HG02798 (cell line): ENCODE measurements around the gene PNPLA5.
"Not testable (repeated sequence)": the region's sequence is repeated elsewhere in the genome, so short reads cannot be mapped to it uniquely, and the experiment has no call there.

Source experiments
- ATAC-seq: cut with Tn5 transposase; IDR thresholded peaks from one replicate; pipeline ENCODE4 v1.9.1; 2021; ENCODE audit warnings: mild to moderate bottlenecking; ENCODE audit not compliant: unreplicated experiment, poor library complexity

Gene PNPLA5

DNA sequence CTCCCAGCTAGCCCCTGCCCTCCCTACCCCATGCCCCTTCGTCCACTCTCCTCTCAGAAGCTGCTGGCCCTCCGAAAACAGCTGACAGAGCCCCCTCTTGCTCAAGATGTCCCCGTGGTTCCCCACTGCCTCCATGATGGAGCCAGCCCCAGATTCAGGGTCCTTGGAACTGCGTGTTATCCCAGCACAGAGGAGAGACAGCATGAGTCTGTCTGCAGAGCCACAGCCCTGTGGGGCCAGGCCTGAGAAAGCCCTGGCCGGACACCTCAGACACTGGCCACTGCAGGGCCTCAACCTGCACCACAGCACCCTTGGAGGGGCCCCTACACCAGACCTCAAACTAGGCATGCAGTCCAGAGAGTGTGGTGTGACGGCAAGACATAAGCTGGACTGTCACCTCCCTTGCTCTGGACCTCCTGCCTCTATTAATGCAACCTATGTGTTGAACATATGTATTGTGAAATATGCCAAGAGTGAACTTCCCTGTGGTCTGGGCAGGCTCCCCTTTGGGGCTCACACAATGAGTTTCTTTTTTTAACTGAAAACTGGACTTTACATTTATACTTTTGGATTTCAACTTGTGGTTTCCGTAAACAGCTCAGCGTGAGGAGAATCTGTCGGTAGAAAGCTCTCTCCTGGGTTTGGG is 9.6 kb downstream of the PNPLA5 start:
- no peak for ATAC-seq

DNA sequence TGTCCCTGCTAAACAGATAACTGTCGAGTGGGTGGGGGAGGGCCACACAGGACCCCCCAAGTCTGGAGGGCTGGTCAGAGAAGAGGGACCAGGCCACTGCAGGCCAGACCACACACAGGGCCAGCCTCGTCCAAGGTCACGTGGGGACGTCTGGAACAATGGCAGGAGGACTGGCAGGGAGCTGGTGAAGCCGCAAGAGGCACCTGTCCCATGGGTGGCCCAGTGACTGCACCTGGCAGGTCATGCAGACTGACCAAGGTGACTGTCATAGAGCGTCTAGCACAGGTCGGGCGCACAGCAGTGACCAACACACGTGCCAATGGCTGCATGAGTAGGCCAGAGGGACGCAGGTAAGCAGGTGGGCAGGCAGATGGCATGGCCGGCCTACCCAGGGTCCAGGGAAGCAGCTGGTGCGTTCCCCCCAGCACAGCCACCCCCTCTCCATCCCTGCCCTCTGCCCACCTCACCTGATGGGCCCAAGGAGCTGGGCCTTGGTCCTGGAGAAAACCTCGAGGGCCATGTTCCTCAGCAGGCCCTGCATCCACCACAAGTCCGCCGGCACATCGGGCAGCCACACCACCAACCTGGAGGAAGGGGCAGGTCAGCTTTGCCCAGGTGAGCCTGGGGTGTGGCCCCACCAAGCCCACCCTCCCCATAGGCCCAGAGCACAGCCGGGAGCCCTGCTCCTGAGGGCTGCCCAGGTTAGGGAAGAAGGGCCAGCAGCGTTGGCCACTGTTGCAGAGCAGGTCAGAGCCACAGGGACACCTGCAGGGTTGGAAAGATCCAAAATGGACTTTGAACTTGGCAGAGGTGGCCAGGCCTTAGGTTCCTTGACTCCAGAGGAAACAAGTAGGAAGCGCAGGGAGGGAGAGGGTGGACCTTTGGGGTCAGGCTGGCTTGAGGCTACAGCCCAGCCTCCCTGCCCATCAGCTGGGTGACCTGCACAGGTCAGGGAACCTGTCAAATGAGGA is 10.4 kb downstream of the PNPLA5 start:
- ATAC-seq, result no peak

DNA sequence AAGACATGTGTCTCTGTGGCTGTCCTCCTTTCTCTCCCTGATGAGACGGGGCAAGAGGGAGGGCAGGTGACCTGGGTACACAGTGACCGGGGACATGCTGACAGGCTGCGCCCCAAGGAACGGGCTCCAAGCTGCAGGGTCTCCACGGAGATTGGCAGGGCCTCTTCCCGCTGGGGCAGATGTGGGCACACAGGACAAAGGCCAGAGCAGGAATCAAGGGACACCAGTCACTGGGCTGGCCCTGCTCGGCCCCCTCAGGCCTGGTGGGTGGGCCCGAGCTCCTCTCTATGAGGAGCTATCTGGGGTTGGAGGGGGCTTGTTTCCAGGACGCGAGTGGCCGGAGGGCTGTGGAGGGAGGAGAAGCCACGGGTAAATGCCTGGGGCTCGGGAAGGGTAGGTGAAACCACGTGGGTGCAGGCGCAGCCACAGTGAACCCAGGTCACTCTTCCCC is 11.2 kb downstream of the PNPLA5 start:
- ATAC-seq, result no peak

DNA sequence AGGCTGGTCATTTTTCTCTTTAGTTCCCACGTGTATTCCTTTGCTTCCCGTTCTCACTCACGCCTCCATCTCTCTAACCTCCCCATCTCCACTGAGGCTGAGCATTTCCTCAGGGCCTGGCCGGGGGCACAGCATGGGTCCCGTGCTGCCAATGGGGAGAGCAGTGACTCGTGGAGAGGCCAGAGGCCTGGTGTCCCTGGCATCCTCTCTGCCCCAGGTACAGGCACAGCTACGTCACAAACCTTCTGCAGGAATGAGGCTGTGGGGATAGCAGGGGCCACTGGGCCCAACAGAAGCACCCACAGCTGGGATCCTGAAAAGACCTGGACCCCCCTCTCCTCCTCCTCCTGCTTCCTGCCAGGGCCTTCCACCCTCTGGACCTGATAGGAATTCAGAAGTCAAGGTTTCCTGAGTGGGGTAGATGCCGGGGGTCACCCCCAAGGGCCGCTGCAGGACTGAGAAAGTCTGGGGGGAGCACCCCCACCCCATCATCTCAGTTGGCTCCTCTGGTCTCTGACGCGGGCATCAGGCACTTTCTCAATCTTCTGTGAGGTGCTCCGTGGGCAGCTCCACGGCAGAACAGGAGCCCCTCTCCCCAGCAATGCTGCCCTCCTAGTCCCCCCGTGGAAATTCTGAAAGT is 11.8 kb downstream of the PNPLA5 start:
- ATAC-seq, result no peak

DNA sequence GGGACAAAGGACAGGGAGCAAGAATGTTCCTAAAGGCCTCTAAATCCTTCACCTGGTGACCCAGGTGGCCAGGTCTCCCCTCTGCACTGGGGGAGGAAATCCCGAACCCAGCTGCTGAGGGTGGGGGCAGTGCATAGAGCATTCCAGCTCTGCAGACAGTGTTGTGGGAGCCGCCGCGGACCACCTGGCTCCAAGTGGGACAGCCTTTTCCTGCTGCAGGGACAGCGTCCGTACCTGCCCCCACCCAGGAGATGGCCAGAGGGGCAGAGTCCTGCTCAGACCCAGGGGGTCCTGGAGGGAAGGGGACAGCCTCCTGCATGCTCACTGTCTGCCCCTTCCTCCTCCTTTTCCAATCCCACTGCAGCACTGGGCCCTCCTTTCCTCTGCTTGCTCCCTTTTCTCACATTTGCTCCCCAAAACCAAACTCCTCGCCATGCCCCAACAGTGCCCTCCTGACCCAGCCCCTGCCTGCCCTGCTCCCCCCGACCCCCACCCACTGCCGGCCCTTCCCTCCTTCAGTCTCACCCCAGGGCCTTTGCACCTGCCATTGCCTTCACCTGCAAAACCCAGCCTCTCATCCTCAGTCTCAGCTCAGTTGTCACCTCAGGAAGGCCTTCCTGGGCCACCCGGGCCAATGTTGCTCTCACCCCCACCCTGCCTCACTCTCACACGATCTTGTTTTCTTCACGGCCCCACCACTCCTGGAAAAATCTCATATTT is 12.8 kb downstream of the PNPLA5 start:
- ATAC-seq, result no peak

DNA sequence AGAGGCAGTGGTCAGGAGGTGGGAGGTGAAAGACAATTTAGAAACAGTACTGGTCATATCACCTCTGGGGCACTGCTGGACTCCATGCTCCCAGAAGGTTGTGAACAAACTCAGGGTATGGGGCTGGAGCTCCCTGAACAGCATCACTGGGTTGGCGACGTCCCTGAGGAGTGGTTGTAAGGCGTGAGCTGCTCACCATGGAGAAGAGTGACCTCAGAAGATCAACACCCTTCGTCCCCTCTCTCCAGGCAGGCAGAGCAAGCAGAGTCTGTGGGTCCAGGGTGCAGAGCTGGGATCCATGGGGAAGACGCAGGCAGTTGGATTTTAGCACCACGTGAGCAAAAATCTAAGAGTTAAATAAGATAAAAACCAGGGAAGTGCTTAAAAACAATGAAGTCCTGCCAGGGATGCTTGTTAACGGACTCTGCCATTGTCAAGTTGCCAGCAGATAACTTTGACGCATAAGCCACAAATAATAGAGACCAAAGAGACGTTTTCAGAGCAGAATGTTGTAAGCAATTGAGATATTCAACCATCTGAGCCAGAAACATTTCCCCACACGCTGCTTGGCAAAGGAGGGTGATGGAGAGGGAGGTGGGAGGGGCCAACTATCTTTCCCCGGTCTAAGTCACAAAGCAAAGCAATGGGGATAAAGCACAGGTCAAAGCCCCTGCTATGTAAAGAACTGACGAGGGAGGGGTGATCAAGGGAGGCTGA is 13.6 kb downstream of the PNPLA5 start:
- no peak for ATAC-seq

DNA sequence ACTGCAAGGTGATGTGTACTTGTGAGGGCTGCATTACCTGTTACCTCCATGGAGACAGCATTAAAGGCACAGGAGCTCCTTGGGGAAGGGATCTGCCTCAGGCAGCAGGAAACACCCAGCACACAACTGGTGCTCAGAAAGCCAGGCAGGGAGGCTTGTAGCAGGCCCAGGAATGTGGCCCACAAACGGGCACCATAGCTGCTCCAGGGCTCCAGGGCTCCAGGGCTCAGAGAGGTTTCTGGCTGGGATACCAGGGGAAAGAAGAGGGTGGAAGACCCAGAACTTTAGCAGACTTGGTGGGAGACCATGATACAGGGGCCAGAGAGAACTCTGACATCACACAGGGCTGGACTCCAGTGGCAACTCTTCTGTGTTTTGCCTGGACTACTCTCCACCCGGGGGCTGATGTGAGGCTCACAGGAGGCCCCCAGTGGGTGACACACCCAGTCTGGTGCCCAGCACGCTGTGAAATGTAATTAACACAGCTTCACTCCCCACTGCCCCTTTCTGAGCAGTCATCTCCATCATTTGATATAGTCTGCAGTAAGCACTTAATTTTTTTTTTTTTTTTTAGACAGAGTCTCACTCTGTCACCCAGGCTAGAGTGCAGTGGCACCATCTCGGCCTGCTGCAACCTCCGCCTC is 14.8 kb downstream of the PNPLA5 start:
- no peak for ATAC-seq

DNA sequence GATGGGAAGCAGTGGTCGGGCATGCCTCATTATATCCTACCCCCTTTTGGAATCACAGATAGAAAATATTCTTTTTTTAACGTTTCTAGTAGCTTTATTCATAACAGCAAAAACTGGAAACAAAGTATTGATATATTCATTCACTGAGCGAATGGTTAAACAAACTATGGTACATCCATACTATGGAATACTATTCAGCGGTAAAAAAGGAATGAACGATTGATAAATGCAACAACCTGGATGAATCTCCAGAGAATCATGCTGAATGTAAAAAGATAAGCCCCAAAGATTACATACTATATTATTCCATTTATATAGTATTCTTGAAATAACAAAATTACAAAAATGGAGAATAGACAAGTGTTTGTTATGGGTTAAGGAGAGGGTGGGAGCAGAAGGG is 22.0 kb downstream of the PNPLA5 start:
- ATAC-seq, result no peak

DNA sequence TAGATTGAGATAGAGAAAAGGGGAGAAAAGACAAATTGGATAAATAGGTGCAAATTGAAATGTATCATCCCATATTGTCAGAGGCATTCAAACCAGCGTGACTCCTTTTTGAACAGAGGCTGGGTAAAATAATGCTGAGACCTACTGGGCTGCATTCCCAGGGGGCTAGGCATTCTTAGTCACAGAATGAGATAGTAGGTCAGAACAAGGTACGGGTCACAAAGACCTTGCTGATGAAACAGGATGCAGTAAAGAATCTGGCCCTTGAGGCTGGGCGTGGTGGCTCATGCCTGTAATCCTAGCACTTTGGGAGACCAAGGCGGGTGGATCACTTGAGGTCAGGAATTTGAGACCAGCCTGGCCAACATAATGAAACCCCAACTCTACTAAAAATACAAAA is 22.8 kb downstream of the PNPLA5 start:
- not testable (repeated sequence) for ATAC-seq

DNA sequence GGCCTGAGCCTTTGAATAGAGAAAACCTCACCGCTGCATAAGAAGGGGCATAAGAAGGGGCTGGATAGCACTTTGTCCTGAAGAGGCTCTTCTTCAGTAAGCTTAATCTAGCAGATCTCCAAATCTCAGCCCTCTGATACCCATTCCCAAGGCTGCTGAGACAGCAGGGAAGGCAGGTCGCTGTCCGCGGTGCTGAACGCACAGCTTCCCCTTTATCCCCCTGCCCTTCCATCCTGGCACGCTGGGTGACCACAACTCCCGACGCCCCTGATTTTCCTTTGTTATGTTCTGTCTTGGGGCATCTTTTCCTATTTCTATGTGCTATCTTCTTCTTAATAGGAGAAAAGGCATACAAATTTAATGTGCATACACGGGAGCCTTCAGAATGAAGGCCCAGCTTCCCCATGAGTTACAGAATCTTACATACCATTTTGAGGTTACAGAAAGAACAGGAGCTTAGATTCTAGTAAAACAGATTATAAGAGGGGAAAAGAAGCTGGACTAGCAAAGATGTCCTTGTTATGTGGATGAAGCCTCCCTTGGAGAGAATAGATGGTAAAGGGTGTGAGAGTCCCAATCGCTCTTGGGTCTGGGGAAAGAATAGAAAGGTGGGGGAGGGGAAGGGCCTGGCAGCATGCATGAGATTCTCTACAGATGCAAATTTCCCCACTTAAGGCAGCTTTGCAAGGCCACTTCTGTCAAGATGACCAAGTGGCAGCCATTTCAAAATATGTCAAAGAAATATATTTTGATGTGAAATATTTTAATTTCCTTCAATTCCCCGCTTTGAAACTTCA is 23.8 kb downstream of the PNPLA5 start:
- ATAC-seq, result no peak

DNA sequence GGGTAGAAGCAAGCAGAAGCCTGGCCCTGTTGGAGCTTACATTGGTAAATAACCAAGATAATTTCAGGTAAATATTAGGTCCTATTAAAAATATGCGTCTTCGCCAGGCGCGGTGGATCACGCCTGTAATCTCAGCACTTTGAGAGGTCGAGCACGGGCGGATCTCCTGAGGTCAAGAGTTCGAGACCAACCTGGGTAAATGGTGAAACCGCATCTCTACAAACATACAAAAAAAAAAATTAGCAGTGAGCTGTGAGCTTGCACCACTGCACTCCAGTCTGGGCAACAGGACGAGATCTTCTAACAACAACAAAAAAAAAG is 29.0 kb downstream of the PNPLA5 start:
- ATAC-seq, result no peak

DNA sequence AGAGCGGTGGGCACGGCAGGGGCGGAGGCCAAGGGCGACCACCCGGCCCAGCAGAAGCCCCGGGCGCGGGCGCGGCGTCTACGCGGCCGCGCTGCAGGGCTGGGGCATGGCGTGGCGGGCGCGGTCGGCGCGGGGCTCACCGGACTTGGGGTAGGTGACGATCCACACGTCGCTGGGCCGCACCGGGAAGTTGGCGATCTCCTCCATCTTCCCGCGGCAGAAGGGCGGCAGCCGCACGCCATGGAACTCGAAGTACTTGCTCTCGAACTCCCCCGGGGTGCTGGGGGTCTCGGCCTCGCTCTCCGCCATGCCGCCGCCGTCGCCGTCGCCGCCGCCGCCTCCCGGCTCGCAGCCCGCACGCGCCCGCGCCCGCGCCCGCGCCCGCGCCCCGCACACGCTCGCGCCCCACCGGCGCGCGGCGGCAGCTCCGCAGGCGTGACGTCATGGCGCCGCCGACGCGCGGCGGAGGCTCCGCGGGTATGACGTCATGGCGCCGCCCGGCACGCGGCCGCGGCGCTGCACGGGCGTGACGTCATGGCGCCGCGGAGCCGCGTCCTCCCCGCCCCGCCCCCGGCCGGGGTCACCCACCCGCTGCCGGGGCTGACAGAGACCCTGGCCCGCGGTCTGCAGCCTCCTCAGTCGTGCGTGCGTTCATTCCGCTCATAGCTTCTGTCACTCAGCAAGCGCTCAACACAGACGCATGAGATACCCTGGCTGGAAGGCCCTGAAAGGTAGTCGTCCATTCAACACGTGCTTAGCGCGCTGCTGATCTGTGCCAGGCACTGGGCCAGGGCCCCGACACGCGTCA is 29.5 kb downstream of the PNPLA5 start, which contains the start of gene SULT4A1:
TSS of gene SULT4A1 (minus strand) at position 440 of the 808 bp plus-strand sequence. CDS start at position 309, 131 bp downstream.
- ATAC-seq, result no peak

DNA sequence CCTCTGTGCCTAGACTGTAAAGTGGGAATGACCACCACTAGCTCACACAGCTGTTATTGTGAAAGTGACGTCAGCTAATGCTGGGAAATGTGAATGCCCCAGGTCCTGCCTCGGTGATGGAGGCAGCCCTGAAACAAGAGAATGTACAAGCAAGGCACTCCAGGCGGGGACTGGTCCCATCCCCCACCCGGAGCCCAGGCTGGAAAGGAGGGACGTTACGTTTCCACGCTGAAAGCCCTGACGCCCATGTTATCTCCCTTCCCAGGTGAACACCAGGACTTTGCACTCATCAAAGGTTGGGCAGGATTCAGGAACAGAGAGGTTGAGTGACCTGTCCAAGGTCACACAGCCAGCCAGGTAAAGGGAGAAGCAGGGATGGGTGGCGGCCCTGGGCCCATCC is 30.3 kb downstream of the PNPLA5 start:
- no peak for ATAC-seq

DNA sequence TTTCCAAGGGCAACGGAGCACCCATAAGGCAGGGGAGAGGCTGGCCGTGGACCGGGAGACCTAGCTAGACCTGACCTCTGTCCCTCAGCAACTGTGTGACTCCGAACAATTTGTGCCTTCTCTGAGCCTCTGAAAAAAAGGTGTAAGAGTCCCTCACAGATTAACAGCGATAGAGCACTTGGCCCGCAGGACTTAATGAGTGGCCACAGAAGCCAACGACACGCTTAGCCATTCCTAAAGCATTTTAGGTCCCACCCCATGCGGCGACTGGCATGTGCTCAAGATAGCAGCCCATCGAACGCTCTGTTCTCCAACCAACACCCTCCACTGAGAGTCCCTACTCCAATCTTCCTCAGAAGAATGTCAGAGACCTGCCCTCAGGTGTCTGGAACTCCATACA is 31.0 kb downstream of the PNPLA5 start:
- ATAC-seq, result no peak

DNA sequence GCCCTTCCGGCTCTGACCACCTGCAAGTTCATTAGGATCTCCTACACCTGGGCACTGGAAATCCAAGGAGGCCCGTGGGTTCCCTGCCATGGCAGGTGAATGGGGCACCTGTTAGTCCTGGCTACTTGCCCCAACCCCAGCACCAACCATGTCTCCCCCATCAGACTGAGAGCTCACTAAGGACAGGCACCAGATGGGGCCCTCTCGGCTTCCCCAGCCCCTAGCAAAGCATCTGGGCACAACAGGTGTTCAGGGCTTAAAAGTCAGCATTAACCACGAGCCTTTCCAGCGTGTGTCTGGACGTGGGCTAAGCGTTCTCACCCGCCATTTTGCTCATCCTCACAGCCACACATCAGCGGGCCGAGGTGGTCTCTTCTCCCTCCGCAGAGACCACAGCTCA is 31.7 kb downstream of the PNPLA5 start:
- ATAC-seq, result no peak

DNA sequence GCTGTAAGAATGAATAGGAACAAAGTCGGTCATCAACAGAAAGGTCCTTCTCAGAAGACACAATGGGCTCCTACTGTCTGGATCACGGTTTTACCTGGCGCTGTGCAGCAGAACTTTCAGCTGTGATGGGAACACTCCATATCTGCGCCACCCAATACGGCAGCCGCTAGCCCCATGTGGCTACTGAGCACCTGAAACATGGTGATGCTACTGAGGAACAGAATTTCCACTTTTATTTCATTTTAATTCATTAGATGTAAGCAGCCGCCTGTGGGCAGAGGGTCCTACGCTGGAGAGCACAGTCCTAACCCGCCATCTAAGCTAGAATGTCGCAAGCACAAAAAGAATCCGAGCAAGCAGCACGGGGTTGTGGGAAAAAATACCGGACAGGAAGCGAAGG is 32.2 kb downstream of the PNPLA5 start:
- ATAC-seq, result no peak

DNA sequence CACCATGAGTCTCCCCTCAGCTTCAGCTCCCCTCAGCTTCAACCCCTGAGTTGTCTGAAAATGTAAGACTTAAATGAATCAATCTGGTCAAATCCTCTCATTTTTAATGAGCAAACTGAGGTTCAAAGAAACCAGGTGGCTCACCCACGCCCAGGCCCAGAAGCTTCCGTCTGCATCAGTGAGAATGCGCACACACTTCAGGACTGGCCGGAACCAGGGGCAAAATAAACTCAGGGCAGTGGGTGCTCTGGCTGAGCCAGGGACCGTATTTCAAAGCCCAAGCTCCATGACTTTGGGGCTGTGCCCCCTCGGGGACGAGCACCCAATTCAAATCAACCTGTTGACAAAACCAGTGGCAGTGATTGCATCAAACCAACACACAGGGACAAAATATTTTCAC is 32.6 kb downstream of the PNPLA5 start:
- no peak for ATAC-seq
